ENCODE results near the gene ADK. TPM values are rescaled to one million over a fixed set of nuclear protein-coding genes. Genes with fewer than 3 reads are reported as not detected.

The ADK gene
- total and polyA plus RNA-seq, 2 of the 4 experiments (the other 2 are of a cell fraction): 30.6 to 40.9 TPM

DNA sequence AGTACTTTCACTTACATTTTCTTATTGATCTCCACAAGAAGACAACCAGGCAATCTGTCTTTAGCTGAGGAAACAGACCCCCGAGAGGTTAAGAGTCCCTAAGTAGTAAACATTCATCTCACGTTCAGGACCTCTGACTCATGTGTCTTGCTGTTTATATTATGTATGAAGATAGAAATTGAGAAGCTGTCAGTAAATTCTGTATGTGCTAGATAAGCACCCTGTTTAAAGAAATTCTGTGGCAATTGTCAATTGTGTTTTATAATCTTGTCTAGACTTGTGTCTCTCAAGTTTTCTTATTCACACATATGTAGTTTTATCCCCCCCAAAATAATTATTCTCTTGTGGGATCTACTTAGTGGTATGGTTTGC lies 14.5 kb downstream of the ADK start:
- no TSS peak for BruUV-seq (replicated peaks)
- no peak overlapping the region for H3K27ac ChIP-seq (ENCODE audit: insufficient read depth, low read length)
- H3K4me2 ChIP-seq (ENCODE audit: low read depth, low read length): peak overlapping the region; percentile 70
- DNase-seq: peak; percentile 39
- no peak overlapping the region for H3K56ac ChIP-seq (ENCODE audit: extremely low read depth, insufficient read depth, low read length)
- H3K9me1 ChIP-seq (ENCODE audit: insufficient read depth, low read length): peaks cover 6% of the 10 kb centered on the region; the same call in 1 of the 2 replicates
- no peak overlapping the region for H4K5ac ChIP-seq (ENCODE audit: low read depth, low read length)
- no CpG with 5 or more reads among the region's 2 CpGs for WGBS, 2 experiments (ENCODE audit: extremely low coverage in 2 of 2, insufficient read length in 1 of 2)
- no peak overlapping the region for H3K14ac ChIP-seq (replicated peaks; ENCODE audit: low read depth, low read length)
- no peak overlapping the region for H2AFZ ChIP-seq (replicated peaks; ENCODE audit: low read length, poor library complexity)
- dilution Hi-C loops (cut with HindIII; ENCODE audit: low sequenced_read_pairs, unreplicated experiment) (no loop called here), in situ Hi-C loops (cut with MboI; ENCODE audit: low sequenced_read_pairs) (no loop called here), intact Hi-C loops (cut with micrococcal nuclease) (no loop called here)
- TF ChIP-seq, protein P1, sequence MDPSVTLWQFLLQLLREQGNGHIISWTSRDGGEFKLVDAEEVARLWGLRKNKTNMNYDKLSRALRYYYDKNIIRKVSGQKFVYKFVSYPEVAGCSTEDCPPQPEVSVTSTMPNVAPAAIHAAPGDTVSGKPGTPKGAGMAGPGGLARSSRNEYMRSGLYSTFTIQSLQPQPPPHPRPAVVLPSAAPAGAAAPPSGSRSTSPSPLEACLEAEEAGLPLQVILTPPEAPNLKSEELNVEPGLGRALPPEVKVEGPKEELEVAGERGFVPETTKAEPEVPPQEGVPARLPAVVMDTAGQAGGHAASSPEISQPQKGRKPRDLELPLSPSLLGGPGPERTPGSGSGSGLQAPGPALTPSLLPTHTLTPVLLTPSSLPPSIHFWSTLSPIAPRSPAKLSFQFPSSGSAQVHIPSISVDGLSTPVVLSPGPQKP (IDR thresholded peaks at IDR 0.05; ENCODE audit: borderline replicate concordance, low read depth, low read length): no peak
- TF ChIP-seq CEBPB (IDR thresholded peaks at IDR 0.05; ENCODE audit: low read depth, low read length) (no peak), POLR2A (IDR thresholded peaks at IDR 0.05; ENCODE audit: low read depth, low read length) (no peak), BHLHE40 (IDR thresholded peaks at IDR 0.05; ENCODE audit: low read depth, low read length) (peak; percentile 57; the same call in 1 of the 2 replicates), FOS (IDR thresholded peaks at IDR 0.05; ENCODE audit: low read depth, low read length) (peak; percentile 23; the same call in 1 of the 2 replicates)
- TF ChIP-seq, protein P2, sequence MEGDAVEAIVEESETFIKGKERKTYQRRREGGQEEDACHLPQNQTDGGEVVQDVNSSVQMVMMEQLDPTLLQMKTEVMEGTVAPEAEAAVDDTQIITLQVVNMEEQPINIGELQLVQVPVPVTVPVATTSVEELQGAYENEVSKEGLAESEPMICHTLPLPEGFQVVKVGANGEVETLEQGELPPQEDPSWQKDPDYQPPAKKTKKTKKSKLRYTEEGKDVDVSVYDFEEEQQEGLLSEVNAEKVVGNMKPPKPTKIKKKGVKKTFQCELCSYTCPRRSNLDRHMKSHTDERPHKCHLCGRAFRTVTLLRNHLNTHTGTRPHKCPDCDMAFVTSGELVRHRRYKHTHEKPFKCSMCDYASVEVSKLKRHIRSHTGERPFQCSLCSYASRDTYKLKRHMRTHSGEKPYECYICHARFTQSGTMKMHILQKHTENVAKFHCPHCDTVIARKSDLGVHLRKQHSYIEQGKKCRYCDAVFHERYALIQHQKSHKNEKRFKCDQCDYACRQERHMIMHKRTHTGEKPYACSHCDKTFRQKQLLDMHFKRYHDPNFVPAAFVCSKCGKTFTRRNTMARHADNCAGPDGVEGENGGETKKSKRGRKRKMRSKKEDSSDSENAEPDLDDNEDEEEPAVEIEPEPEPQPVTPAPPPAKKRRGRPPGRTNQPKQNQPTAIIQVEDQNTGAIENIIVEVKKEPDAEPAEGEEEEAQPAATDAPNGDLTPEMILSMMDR (conservative IDR thresholded peaks at IDR 0.05; ENCODE audit: low read depth, low read length): no peak
- H4K91ac ChIP-seq (ENCODE audit: insufficient read depth, low read depth, low read length): no peak overlapping the region
- H4K8ac ChIP-seq (ENCODE audit: low read depth in 2 of 2, low read length in 2 of 2): no peak overlapping the region
- H4K20me1 ChIP-seq (ENCODE audit: insufficient read depth, low read length): no peaks in the 10 kb centered on the region
- peak; percentile 47 for ATAC-seq (ENCODE audit: low read depth)
- H3K36me3 ChIP-seq (ENCODE audit: control insufficient read depth, insufficient read depth, low read length): no peaks in the 10 kb centered on the region
- H3K4me1 ChIP-seq (ENCODE audit: control insufficient read depth, insufficient read depth, low read length): peaks cover 4% of the 10 kb centered on the region; the same call in 1 of the 2 replicates
- no peak overlapping the region for H2BK20ac ChIP-seq (ENCODE audit: low read depth, low read length)
- H2BK120ac ChIP-seq (ENCODE audit: low read depth, low read length): no peak overlapping the region
- H3K4me3 ChIP-seq (ENCODE audit: insufficient read depth, low read depth, low read length): no peak overlapping the region
- H2BK5ac ChIP-seq (ENCODE audit: low read depth, low read length, poor library complexity, severe bottlenecking): no peak overlapping the region
- H3K18ac ChIP-seq (ENCODE audit: low read depth, low read length): no peak overlapping the region
- H3K9ac ChIP-seq (ENCODE audit: low read depth, low read length): no peak overlapping the region
- ChIA-PET POLR2A (ENCODE audit: unreplicated experiment) (no interaction called here), CTCF (no interaction called here)
- no peaks in the 10 kb centered on the region for H3K27me3 ChIP-seq (ENCODE audit: control insufficient read depth, insufficient read depth, low read length)
- no peak overlapping the region for H2AK9ac ChIP-seq (replicated peaks; ENCODE audit: low read depth, low read length, poor library complexity)
- no peaks in the 10 kb centered on the region for H3K9me3 ChIP-seq (ENCODE audit: control insufficient read depth, insufficient read depth, low read length)
- no peak overlapping the region for H3K23ac ChIP-seq (ENCODE audit: low read depth, low read length)
- no peak overlapping the region for H2BK15ac ChIP-seq (ENCODE audit: low read depth, low read length)
- H3K4ac ChIP-seq (ENCODE audit: low read depth, low read length): no peak overlapping the region
- no peak overlapping the region for H2AK5ac ChIP-seq (ENCODE audit: low read depth, low read length)
- H3K79me1 ChIP-seq (ENCODE audit: low read depth in 1 of 2, low read length in 2 of 2): peaks cover 9 to 15% of the 10 kb centered on the region in 2 experiments; a peak in 3 of 4 replicates

Data from IMR-90 (cell line).